ENCODE measurements around the gene FER. TPM values are rescaled to one million over a fixed set of nuclear protein-coding genes. Genes with fewer than 3 reads are reported as not detected.

The FER gene
- polyA plus RNA-seq, 1 of the 3 experiments (the other 2 are of a cell fraction), result 1.8 TPM

- TF ChIP-seq, protein P1, sequence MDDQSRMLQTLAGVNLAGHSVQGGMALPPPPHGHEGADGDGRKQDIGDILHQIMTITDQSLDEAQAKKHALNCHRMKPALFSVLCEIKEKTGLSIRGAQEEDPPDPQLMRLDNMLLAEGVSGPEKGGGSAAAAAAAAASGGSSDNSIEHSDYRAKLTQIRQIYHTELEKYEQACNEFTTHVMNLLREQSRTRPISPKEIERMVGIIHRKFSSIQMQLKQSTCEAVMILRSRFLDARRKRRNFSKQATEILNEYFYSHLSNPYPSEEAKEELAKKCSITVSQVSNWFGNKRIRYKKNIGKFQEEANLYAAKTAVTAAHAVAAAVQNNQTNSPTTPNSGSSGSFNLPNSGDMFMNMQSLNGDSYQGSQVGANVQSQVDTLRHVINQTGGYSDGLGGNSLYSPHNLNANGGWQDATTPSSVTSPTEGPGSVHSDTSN (IDR thresholded peaks at IDR 0.05), result no peak
- no peak for TF ChIP-seq CTCF (IDR thresholded peaks at IDR 0.05)
Observed at GRCh38 chr5:108917596-108917995, 169.9 kb downstream of the FER start (continued).

DNA sequence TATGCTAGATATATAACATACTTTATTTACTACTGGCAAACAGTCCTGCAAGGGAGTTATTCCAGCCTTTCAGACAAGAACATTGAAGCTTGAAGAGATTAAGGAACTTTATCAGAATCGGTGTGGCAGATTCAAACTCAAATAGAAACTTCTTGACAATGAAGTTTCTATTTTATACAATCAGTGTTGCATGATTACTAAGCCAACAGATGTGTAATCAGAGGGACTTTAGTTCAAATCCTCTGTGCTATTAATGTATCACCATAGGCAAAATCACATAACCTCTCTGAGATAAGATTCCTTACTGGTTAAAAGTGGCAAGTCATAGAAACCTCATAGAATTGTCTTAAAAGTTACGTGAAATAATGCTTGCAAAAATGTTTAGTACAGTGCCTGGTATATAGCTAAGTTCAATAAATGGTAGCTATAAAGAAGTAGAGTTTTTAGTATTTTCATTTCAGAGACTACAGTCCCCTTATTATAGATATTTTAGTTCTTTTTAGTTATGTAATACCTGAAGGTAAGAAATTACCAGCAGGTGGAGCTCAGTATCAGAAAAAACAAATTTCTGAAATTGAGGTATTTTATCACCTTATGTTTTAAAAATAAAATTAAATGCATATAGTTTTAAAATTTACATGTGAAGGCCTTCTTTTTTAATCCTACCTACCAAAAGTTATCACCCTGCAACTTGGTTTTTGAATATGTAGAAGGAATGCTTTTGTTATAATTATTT is 172.1 kb downstream of the FER start:
- Histone ChIP-seq H3K4me1 (ENCODE audit: control insufficient read depth in 1 of 2, insufficient read depth in 2 of 2, low read depth in 1 of 2, low read length in 1 of 2) (no peaks in the 10 kb centered on the region; a peak in 1 of 4 replicates), H3K4me2 (no peak overlapping the region), H3K4me3 (ENCODE audit: low read depth in 2 of 2, low read length in 1 of 2) (no peak overlapping the region), H3K9me2 (no peaks in the 10 kb centered on the region), H3K27ac (ENCODE audit: low read depth in 2 of 2, low read length in 1 of 2) (no peak overlapping the region), H3K9me3 (no peaks in the 10 kb centered on the region), H3K27me3 (ENCODE audit: insufficient read depth) (no peaks in the 10 kb centered on the region), H4K20me1 (ENCODE audit: insufficient read depth) (no peaks in the 10 kb centered on the region), H3K9ac (no peak overlapping the region), H2AFZ (ENCODE audit: low read depth) (no peak overlapping the region), H3F3A (replicated peaks; ENCODE audit: insufficient read depth) (peaks cover 6% of the 10 kb centered on the region), H3K79me2 (ENCODE audit: insufficient read depth) (no peaks in the 10 kb centered on the region), H3K36me3 (replicated peaks in 1 of 2; ENCODE audit: control insufficient read depth in 1 of 2, insufficient read depth in 2 of 2, low read length in 1 of 2) (no peaks in the 10 kb centered on the region)
- ChIA-PET POLR2A (no interaction called here), CTCF (interaction anchor here (0.6 to 1.6 kb wide), 11 partner anchors 11 to 566 kb away, joined by 3 to 4 read pairs (median 3); no protein-coding TSS in a partner anchor)
- WGBS (ENCODE audit: low lambda C conversion rate), result 98% methylated on average over 2 of the region's 2 CpGs
- TF ChIP-seq RAD21 (IDR thresholded peaks at IDR 0.05; ENCODE audit: low read length), result peak; percentile 47; the same call in 1 of the 2 replicates
- peak; percentile 54 for TF ChIP-seq CTCF (IDR thresholded peaks at IDR 0.05)
- no peak for TF ChIP-seq SIN3A (IDR thresholded peaks at IDR 0.05; ENCODE audit: borderline replicate concordance, low read depth, low read length)
- no peak for DNase-seq

GRCh38 chr5:108924457-108924961 is 176.8 kb downstream of the FER start:
- Histone ChIP-seq H3K9me2 (no peaks in the 10 kb centered on the region), H3K9ac (no peak overlapping the region), H3K9me3 (no peaks in the 10 kb centered on the region), H3K36me3 (replicated peaks in 1 of 2; ENCODE audit: control insufficient read depth in 1 of 2, insufficient read depth in 2 of 2, low read length in 1 of 2) (peaks cover 0 to 4% of the 10 kb centered on the region in 2 experiments), H3K4me1 (ENCODE audit: control insufficient read depth in 1 of 2, insufficient read depth in 2 of 2, low read depth in 1 of 2, low read length in 1 of 2) (no peaks in the 10 kb centered on the region), H3F3A (replicated peaks; ENCODE audit: insufficient read depth) (peaks cover 13% of the 10 kb centered on the region), H3K4me2 (no peak overlapping the region), H3K79me2 (ENCODE audit: insufficient read depth) (no peaks in the 10 kb centered on the region), H4K20me1 (ENCODE audit: insufficient read depth) (no peaks in the 10 kb centered on the region), H3K4me3 (ENCODE audit: low read depth in 2 of 2, low read length in 1 of 2) (no peak overlapping the region), H2AFZ (ENCODE audit: low read depth) (no peak overlapping the region), H3K27me3 (ENCODE audit: insufficient read depth) (no peaks in the 10 kb centered on the region), H3K27ac (ENCODE audit: low read depth in 2 of 2, low read length in 1 of 2) (no peak overlapping the region)
- CTCF ChIA-PET, result interaction anchor here (0.7 kb wide), 1 partner anchor 553 kb away, joined by 3 read pairs; no protein-coding TSS in a partner anchor
- TF ChIP-seq FOXJ3 (CRISPR knock-in tag; IDR thresholded peaks at IDR 0.05), result no peak
- peak; percentile 35 for TF ChIP-seq CTCF (IDR thresholded peaks at IDR 0.05)
- POLR2A ChIA-PET, result no interaction called here
- no peak for DNase-seq
- WGBS (ENCODE audit: low lambda C conversion rate), result 89% methylated on average over 3 of the region's 3 CpGs
